ENCODE results near the gene GADL1. TPM values are rescaled to one million over a fixed set of nuclear protein-coding genes. Genes with fewer than 3 reads are reported as not detected.
A peak's percentile ranks its signal among the peaks of the same experiment; 100 is the strongest.

The GADL1 gene
- polyA plus RNA-seq, 1 experiment: not detected

GRCh38 chr3:30680789-30681648 is 213.4 kb downstream of the GADL1 start:
- Histone ChIP-seq H3K9me3 (ENCODE audit: control insufficient read depth, insufficient read depth, low read length) (no peaks in the 10 kb centered on the region), H3K27me3 (ENCODE audit: control insufficient read depth, insufficient read depth, low read length) (no peaks in the 10 kb centered on the region), H3K4me3 (ENCODE audit: low read depth, low read length) (no peak overlapping the region), H3K27ac (ENCODE audit: low read depth, low read length) (peak overlapping the region; percentile 72)
- TF ChIP-seq CTCF (IDR thresholded peaks at IDR 0.05; ENCODE audit: low read depth, low read length): no peak
- ChIA-PET POLR2A (interaction anchor here (1.0 kb wide), 1 partner anchor 31 kb away, joined by 11 read pairs; no protein-coding TSS in a partner anchor), CTCF (interaction anchor here (3.0 kb wide), 1 partner anchor 13 kb away, joined by 11 read pairs; no protein-coding TSS in a partner anchor)
- peak; percentile 41 for DNase-seq (ENCODE audit: low read depth, low spot score)

- ChIA-PET POLR2A (no interaction called here), CTCF (interaction anchor here (1.2 to 3.0 kb wide), 2 partner anchors 10 to 15 kb away, joined by 4 to 11 read pairs; no protein-coding TSS in a partner anchor)
- Histone ChIP-seq H3K27me3 (ENCODE audit: control insufficient read depth, insufficient read depth, low read length) (no peaks in the 10 kb centered on the region), H3K27ac (ENCODE audit: low read depth, low read length) (no peak overlapping the region), H3K9me3 (ENCODE audit: control insufficient read depth, insufficient read depth, low read length) (no peaks in the 10 kb centered on the region), H3K4me3 (ENCODE audit: low read depth, low read length) (no peak overlapping the region)
- no peak for TF ChIP-seq CTCF (IDR thresholded peaks at IDR 0.05; ENCODE audit: low read depth, low read length)
- DNase-seq (ENCODE audit: low read depth, low spot score): no peak
Measured at GRCh38 chr3:30679045-30679444, 215.4 kb downstream of the GADL1 start.

- ChIA-PET CTCF (interaction anchor here (0.8 to 1.7 kb wide), 3 partner anchors 10 to 635 kb away, joined by 3 to 14 read pairs (median 5); no protein-coding TSS in a partner anchor), POLR2A (no interaction called here)
- Histone ChIP-seq H3K27me3 (ENCODE audit: control insufficient read depth, insufficient read depth, low read length) (no peaks in the 10 kb centered on the region), H3K4me3 (ENCODE audit: low read depth, low read length) (no peak overlapping the region), H3K27ac (ENCODE audit: low read depth, low read length) (no peak overlapping the region), H3K9me3 (ENCODE audit: control insufficient read depth, insufficient read depth, low read length) (no peaks in the 10 kb centered on the region)
- no peak for TF ChIP-seq CTCF (IDR thresholded peaks at IDR 0.05; ENCODE audit: low read depth, low read length)
- no peak for DNase-seq (ENCODE audit: low read depth, low spot score)
Measured at GRCh38 chr3:30677347-30677685, 217.1 kb downstream of the GADL1 start.

GRCh38 chr3:30676424-30677346 is 217.8 kb downstream of the GADL1 start:
- H3K27ac ChIP-seq (ENCODE audit: low read depth, low read length): no peak overlapping the region
- DNase-seq (ENCODE audit: low read depth, low spot score): no peak
- no peaks in the 10 kb centered on the region for H3K9me3 ChIP-seq (ENCODE audit: control insufficient read depth, insufficient read depth, low read length)
- no peak for TF ChIP-seq CTCF (IDR thresholded peaks at IDR 0.05; ENCODE audit: low read depth, low read length)
- H3K27me3 ChIP-seq (ENCODE audit: control insufficient read depth, insufficient read depth, low read length): no peaks in the 10 kb centered on the region
- no peak overlapping the region for H3K4me3 ChIP-seq (ENCODE audit: low read depth, low read length)
- ChIA-PET CTCF (interaction anchor here (0.8 to 1.7 kb wide), 3 partner anchors 10 to 634 kb away, joined by 3 to 14 read pairs (median 5); no protein-coding TSS in a partner anchor), POLR2A (no interaction called here)
